A549 treated with RU486 at 1 μM for 4 hours (cell line): Measurements from ENCODE around the gene TEX47. TPM values are rescaled to one million over a fixed set of nuclear protein-coding genes. Genes with fewer than 3 reads are reported as not detected.

Experiments
- total RNA-seq: library from RNA; stranded (reverse); fragments of 200-300 nt; extraction: Qiagen RNA extraction; gene quantifications from 5 replicates; pipeline ENCODE4 v1.2.3, GENCODE V29; 2022; ENCODE audit warnings: low read depth

TEX47 gene
- total RNA-seq: not detected in 5 replicates

GRCh38 chr7:88795553-88795952 is at the start of gene TEX47:
TEX47 (minus strand) TSS chr7:88795737; CDS start chr7:88794942, 795 bp downstream.

GRCh38 chr7:88759230-88760135 is 36.1 kb downstream of the TEX47 start, which contains the start of gene ZNF804B:
ZNF804B (plus strand) TSS chr7:88759700; CDS start chr7:88759977, 277 bp downstream.

Other genes starting within 250 kb of the TEX47 start
- gene ZNF804B, start 36.0 kb downstream of the TEX47 start, total RNA-seq: not detected in 5 replicates